Activated naive CD4-positive, alpha-beta T cell treated with Interleukin-2 at 50 U/mL for 16 hours (primary cell): ENCODE results near the gene CFAP299.

Experiments
- DNase-seq: peaks from one replicate; pipeline ENCODE4 v3.0.0-alpha.2; 2020

CFAP299 gene

DNA sequence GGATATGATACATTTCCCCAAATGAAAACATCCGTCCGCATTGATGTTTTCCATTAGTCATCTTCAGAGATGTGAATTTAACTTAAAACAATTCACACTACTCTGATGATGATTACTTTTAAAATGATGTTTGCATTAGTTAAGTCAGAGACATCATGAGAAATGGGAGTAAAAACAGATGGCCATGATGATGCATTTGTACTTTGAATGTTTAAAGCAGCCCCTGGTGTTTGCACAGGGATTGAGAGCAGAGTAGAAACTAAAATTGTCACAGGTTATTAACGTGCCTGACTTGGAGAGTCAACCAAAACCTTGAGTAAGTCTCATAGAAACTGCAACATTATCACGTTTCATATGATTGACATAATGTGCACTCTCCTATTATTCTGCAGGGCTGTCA, 117.2 kb downstream of the CFAP299 start:
- DNase-seq = no peak

DNA sequence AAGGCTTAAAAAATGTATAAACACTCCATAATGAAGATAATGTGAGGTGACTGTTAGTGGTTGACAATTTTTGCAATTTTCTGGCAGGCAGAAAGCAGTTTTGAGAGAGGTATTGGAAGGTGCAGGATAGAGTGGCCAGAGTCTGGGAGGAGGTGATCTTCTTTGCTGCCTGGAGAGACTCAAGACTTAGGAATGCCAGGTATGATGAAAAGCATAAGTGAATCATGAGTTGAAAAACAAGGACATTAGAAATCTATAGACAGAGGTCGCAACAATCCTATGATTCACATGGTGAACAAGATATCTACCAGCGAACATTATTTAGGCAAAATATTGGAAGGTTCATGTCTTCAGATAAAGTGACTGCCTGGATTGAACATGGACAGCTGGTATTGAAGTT, 118.5 kb downstream of the CFAP299 start:
- no peak for DNase-seq

DNA sequence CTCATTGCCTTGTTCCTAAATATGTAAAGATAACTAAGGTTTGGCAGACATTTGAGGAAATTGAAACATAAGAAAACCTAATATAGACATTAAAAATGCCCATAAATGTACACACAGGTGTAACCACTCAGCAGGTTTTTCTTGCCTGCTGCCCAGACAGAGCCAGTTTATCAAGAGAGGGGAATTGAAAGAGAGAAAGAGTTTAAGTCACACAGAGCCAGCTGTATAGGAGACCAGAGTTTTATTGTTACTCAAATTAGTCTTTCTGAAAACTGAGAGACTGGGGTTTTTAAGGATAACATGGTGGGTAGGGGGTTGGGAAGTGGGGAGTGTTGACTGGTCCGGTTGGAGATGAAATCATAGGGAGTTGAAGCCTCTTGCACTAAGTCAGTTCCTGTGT, 119.0 kb downstream of the CFAP299 start:
- no peak for DNase-seq

DNA sequence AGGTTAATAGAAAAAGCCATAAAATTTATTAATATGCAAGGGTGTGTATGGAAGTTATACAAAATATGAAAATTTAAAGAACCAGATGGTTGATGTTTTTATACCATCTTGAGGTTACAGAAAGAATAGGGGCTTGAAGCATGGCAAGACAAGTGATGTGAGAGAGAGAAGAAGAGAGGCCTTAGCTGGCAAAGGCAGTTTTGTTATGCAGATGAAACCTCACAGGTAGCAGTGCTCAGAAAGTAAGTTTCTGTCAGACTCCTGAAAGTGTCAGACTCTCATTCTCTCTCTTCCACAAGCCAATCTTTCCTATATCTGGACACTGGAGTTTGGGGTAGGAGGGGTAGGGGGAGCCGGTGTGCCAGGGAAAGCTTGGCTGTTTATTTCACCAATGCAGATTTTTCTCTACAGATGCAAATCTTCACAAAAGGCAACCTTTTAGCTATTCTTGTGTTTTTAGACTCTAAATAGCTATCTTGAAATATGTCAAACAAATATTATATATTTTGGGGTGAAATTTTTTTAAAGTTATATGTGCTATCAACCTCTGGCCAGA, 124.5 kb downstream of the CFAP299 start:
- DNase-seq = no peak

DNA sequence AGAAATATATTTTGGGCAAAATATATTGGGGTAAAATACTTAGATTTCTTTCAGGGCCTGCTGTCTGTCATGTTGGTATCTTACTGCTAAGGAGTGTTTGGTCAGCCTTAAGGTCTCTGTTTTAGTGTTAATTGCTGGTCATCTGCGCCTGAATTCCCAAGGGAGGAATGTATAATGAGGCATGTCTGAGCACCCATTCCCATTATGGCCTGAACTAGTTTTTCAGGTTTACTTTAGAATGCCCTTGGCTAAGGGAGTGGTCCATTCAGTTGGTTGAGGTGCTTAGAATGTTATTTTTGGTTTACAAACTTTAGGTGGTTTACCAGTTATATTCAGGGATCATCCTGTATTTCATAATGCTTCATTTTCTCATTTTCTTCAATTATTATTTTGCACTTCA, 125.9 kb downstream of the CFAP299 start:
- DNase-seq = no peak

DNA sequence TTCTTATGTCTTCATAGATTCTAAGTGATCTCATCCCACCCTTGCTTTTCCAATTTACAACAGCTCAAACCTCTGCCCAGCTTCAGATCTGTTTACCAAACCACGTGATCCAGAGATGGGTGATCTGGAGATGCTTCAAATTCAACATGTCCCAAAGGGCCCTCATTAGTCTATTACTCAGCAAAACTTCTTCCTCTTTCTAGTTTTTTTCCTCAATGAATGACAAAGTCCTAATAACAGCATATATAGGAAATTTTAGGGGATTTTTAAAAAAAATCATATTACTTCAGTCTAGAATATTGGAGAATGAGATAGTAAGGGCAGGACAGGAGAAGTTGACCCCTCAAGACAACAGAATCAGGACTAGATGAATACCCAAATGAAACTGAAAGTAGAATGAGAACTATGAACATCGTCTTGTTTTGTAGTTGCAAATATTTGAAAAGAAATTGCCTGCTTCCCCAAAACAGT, 127.1 kb downstream of the CFAP299 start:
- DNase-seq = no peak

DNA sequence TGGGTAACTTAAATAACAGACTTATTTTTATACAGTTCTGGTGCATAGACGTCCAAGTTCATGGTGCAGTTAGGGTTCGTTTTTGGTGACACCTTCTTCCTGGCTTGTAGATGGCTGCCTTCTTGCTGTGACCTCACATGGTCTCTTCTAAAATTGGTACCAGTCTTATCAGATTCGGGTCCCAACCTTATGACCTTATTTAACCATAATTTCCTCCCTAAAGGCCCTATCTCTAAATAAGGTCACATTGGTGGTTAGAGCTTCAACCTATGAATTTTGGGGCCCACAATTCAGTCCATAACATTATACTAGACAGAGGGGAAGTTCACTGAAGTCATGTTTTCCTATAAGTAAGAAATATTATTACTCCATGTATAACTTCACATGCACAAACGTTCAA, 128.0 kb downstream of the CFAP299 start:
- no peak for DNase-seq

DNA sequence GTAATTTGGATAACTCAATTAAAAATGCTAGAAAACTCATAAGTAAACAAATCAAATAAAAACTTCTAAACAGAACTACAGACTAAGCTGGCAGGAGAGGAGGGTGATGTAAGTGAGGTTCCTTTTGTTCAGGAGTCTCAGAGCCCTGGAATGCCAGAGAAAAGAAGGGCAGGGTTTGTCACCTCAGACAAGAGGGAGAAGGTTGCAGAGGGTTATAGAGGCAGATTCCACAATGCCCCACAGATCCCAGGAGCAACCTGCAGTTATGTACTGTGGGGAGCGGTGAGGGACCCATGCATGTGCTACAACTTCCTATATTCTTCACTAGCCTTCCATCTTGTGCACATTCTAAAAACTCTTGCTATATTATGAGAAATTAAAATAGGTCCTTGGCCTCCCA, 129.7 kb downstream of the CFAP299 start:
- DNase-seq = no peak

DNA sequence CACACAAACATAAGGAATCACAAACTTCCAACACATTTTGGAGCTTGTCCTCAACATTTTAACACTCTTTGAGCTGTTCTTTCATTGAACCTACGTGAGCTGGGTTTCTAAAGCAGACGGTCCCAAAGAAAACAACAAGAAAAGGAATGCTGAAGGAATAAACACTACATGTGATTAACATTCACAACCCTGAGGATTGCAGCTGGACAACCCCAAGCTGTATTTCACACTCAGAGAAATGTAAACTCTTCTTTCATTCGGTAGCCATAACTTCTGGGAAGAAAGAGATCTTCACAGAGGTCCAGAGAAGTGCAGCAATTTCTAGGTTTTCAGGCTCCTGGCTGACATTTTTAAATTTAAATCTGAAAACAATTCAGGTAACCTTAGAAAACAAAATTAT, 130.2 kb downstream of the CFAP299 start:
- no peak for DNase-seq

DNA sequence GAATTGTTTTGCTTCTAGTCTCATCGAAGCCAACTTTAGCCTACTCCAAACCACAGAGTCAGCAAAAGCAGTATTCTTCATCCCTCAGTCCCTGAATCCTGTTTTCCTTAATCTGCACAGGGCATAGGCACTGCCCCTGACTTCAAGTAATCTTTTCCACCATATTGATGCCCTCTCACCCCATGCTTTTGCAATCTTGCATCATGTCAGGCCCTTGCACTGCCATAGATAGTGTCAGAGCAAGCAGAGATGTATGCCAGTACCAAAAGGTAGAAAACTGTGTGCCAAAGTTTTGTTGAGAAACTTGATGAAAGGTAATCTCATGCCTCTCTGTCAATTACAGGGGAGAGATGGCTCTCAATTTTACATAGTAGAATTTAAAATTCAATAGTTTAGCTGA, 131.1 kb downstream of the CFAP299 start:
- DNase-seq = no peak

DNA sequence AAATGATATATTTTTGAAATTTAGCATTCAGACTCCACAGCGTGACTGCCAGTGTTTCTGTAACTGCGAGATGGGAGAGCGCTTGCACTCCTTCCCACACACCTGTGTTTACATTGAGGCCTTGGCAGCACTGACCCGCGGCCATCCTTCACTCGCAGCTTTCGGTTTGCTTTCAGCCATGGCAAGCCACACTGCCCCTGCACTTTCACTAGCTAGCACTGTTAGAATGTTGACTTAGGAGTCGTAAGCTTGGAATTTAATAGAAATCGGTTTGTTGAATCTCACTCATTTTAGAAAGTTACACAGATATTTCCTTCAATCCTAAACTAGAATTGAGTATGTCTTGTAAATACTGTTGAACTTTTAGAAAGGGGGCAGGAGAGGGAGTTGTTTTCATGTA, 136.2 kb downstream of the CFAP299 start:
- no peak for DNase-seq

DNA sequence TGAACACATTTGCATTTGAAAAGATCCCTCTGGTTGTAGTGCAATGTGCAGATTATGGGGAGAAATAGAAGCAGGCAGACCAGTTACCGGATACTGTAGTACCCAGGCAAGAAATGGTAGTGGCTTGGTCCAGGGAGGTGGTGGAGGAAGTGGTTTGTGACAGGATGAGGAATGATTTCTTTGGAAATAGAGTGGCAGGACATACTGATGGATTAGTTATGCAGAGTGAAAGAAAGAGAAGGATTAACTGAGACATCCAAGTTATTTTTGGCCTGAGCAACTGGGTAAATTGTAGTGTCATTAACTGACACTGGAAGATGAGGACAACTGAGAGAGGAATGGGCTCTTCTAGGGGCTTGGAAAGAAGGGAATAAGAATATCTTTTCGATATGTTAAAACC, 139.7 kb downstream of the CFAP299 start:
- no peak for DNase-seq

DNA sequence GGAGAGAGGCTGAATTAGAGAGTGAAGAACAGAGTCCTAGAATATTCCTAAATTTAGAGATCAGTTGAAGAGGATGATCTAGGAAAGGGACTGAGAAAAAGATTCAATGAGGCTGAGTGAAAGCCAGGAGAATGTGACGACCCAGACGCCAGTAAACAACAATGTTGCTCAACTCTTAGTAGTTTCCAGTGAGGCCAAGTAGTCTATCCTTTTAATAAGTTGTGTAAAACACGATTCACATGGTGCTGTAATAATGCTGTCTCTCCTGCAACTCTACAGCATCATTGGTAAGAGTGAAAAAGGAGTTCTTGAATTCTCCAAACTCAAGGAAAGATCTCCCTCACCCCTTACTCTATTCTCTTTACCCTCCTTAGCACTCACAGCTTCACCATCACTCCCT, 140.3 kb downstream of the CFAP299 start:
- DNase-seq = no peak

DNA sequence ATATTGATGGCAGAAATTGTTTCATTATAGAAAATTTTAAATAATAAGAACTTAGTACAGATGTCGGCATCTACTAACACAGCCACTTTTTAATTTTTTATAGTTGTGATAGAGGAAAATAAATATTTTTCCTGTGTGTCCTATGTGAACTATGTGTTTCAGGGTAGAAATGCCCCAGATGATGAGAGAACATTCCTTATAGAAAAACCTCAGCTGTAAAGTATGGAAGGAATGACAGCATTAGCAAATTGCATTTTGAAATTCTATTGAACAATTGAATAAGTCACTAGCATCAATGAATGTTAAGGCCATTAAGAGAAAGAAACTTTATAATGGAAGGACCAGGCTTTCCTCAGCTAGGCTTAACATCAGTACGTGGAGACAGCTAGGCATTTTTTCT, 149.2 kb downstream of the CFAP299 start:
- DNase-seq = no peak

DNA sequence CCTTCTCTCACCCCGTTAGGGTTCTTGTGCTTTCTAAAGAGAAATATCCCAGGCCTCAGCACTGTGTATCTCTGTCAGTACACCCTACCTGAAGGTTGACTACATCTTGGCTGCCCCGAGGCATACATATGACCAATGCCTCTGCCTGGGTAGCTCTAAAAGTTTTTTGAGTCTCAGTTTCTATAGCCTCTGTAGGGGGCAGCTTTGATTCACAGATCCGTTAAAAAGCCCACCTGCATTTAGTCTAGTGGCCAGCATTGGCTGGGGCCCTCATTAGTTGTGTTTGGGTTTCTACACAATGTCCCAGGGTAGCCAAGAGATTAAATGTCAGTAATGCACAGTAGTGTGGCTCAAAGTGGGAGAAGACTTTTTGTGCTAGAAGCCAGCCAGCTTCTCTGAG, 151.1 kb downstream of the CFAP299 start:
- DNase-seq = no peak

DNA sequence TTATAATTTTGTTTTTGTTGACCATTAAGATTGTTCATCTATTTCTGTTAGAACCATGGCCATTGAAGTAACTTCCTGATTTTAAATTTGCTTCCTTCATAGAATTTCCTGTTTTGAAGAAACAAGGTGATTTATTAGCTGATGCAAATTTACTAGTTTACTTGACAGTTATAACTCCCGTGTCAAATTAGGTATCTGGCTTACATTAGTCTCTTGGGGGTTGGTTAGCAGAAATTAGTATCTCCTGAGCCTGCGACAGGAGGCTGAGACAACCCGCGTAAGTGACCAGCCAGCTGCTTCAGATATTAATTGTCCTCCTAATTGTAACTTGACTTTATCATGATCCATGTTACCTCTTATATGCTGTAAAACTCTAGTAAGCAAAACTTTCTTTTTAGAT, 154.3 kb downstream of the CFAP299 start:
- no peak for DNase-seq

DNA sequence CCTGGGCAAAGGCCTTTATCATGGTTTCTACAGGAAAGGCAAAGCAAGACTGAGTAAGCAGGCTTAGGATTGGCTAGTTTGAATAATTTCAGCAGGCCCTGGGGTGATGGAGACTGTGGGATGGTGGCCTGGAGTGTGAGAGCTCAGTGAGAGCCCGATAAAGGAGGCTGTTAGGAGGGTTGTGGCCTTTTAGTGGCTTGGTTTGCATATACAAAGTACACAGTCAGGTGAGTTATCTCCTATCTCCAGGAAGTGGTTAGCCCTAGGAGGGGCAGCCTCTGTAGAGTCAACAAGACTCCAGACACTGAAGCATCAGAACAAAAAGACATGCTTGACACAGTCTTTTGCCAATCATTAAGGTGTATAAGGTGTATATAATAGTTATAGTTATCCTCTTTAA, 157.2 kb downstream of the CFAP299 start:
- DNase-seq = peak; percentile 17

DNA sequence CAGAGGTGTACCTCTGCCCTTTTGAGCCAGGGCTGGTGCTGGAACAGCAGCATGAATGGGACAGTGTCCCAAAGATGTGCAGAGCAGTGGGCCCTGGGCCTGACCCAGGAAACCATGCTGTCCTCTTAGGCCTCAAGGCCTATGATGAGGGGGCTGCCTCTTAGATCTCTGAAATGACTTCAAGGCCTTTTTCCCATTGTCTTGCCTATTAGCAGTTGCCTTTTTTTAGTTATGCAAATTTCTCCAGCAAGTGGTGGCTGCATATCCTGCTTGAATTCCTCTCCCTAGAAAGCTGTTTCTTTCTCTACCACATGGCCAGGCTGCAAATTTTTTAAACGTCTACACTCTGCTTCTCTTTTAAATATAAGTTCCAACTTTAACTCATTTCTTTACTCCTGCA, 160.3 kb downstream of the CFAP299 start:
- DNase-seq = no peak

DNA sequence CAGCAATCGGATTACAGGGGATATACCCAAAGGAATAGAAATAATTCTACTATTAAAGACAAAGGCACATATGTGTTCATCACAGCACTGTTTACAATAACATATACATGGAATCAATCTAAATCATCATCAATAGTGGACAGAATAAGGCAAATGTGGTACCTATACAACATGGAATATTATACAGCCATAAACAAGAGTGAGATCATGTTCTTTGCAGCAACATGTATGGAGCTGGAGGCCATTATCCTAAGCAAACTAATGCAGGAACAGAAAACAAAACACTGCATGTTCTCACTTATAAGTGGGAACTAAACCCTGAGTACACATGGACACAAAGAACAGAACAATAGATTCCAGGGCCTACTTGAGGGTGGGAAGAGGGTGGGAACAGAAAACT, 163.2 kb downstream of the CFAP299 start:
- no peak for DNase-seq

DNA sequence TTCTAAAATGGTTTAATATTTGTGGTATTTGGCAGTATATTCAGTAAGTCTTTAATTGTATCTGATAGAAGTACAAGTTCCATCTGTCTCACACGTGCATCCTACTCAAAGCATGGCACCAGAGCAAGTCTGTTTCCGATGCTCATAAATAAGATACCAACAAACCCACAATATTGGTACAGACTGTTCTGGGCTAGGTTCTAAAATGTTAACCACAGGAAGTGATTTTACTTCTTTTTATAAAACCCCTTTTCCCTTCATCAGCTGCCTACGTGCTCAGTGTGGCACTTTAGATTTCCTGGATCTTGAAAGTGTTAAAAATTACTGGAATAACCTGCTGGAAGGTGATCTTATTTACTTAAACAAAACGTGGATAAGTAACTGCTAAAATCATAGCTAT, 165.1 kb downstream of the CFAP299 start:
- no peak for DNase-seq

DNA sequence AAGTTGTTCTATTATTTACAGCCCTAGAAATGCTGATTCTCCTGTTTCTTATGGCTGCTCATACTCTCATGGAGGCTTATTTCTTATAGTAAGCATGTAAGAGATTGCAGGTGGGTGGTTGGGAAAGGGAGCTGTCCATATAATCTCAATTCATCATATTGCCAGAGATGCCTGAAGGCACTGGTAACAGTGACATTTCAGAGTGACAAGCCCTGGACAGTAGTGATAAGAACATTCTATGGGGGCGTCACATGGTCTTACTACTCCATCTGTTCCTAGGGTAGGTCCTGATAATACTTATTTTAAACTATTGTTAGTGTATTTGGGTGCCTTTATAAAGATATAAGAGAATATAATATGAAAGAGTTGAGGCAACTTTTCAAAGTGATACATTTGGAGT, 171.5 kb downstream of the CFAP299 start:
- DNase-seq = no peak

DNA sequence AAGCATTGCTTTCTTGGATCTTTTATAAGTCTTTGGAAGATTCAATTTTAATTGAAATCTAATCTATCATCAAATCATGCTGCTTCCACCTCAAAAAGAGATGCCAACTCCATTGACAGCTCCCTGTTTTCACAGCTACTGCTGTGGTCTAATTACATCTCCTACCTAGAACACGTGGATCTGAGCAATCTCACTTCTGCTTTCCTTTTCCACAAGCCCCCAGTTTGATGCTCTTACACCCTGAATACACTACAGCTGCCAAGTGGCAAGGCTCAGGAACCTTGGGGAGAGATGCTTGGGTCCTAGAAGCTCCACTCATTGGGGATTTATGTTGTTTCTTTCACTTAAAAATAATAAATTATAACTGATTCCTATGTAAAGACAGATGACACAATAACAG, 172.0 kb downstream of the CFAP299 start:
- no peak for DNase-seq

DNA sequence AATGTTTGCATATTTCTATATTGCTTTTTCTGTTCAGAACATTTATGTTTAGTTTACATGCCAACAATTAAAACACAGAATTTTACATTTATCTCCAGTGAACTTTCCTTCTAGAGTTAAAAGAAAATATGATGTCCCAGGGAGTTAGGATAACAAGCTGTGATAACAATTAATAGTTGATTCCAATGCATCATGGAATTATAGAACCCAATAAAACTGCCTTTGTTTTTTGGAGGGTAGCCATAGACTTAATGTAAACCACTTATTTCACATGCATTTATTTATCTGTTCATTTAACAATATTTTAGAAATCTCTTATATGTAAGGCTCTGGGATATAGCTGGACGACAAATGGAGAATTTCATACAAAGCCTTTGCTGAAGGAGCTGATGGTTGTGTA, 180.0 kb downstream of the CFAP299 start:
- no peak for DNase-seq

DNA sequence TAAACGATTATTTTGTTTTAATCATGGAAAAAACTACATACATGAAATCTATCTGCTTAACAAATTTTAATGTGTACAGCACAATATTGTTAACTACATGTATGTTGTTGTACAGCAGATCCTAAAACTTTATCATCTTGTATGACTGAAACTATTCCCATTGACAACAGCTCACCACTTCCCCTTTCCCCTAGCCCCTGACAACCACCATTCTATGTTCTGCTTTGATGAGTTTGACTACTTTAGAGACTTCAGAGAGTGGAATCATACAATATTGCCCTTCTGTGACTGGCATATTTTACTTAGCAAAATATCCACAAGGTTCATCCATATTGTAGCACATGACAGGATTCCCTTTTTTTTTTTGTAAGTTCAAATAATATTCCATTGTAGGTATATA, 185.9 kb downstream of the CFAP299 start:
- no peak for DNase-seq

DNA sequence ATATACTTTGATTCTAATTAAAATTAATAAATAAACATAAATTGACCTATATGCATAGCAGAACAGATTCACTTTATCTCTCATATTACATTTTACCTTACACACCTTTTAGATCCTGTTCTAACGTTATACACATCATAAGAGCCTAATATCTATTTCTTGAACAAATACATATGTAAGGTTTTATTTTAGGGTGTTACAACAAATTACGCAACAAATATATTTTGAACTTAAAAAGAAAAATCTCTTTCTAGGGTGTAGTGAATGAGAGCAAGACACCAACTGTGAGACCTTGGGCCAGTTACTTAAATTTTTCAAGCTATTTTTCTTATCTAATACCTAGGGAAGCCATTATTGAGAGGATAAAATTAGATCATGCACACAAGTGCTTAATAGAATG, 191.2 kb downstream of the CFAP299 start:
- no peak for DNase-seq

DNA sequence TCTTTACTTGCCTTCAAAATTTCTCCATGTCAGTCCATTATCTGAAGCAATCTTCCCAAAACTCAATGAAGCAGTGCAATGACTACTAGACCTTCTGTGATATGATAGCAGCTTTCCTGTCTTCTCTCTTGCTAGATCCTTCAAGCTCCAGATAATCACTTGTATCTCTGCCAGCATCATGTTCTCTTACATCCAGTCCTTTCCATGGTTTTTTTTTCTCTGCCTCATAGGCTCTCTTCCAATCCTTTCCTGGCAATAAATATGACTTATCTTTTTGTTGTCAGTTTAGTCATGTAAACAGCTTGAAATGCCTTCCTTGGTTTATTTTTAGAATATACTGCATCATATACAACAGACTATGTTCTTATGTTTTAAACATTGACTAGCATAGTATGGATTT, 193.5 kb downstream of the CFAP299 start:
- no peak for DNase-seq
